ENCODE measurements around the gene OCIAD2.

DNA sequence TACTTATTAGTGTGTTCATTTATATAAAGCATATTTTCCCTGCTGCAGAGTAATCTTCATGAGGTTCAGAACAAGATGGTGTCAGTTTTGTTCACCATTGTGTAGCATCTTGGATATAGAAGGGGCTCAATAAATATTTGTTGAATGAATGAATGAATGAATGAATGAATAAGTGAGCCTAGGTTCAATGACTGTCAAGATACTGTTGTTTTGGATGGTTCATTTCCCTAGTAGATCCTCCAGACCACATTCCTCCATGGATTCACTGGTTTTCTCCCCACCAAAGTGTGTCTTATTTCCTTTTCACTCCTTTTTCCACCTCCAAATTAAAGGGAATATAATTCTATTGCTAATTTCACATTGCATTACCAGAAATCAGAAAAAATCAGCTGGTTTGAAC lies 2.1 kb upstream of the OCIAD2 start:
- TF ChIP-seq RBAK (tag by site-specific recombination; IDR thresholded peaks at IDR 0.05) = no peak
- TF ChIP-seq, protein P1, sequence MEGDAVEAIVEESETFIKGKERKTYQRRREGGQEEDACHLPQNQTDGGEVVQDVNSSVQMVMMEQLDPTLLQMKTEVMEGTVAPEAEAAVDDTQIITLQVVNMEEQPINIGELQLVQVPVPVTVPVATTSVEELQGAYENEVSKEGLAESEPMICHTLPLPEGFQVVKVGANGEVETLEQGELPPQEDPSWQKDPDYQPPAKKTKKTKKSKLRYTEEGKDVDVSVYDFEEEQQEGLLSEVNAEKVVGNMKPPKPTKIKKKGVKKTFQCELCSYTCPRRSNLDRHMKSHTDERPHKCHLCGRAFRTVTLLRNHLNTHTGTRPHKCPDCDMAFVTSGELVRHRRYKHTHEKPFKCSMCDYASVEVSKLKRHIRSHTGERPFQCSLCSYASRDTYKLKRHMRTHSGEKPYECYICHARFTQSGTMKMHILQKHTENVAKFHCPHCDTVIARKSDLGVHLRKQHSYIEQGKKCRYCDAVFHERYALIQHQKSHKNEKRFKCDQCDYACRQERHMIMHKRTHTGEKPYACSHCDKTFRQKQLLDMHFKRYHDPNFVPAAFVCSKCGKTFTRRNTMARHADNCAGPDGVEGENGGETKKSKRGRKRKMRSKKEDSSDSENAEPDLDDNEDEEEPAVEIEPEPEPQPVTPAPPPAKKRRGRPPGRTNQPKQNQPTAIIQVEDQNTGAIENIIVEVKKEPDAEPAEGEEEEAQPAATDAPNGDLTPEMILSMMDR (tag by site-specific recombination; IDR thresholded peaks at IDR 0.05) = no peak
- TF ChIP-seq ZNF660 (tag by site-specific recombination; IDR thresholded peaks at IDR 0.05) = no peak
